LNCAP (cell line): ENCODE data around the gene FN1.

ENCODE experiments used
- CTCF ChIP-seq: fragments of 450-650 bp; IDR thresholded peaks from 2 replicates; pipeline ENCODE4 v1.5.1; 2017; ENCODE audit warnings: mild to moderate bottlenecking

The FN1 gene

GRCh38 chr2:215314896-215315295 is 121.0 kb downstream of the FN1 start:
- TF ChIP-seq CTCF: no peak

GRCh38 chr2:215313255-215313613 is 122.6 kb downstream of the FN1 start:
- TF ChIP-seq CTCF: no peak

- no peak for TF ChIP-seq CTCF
Observed at GRCh38 chr2:215311625-215312396, 124.1 kb downstream of the FN1 start, which contains the start of gene ATIC. Gene ATIC, plus strand, starts transcription at chr2:215312059. Its CDS starts 84 bp downstream, at chr2:215312143.
